ENCODE results near the gene ANKS3. TPM values are rescaled to one million over a fixed set of nuclear protein-coding genes. Genes with fewer than 3 reads are reported as not detected.

The ANKS3 gene
- total RNA-seq, 1 experiment from 2014 or later, result 26.6 TPM

- Histone ChIP-seq H3K4me1 (ENCODE audit: control insufficient read depth, insufficient read depth, low read length) (peaks cover 31% of the 10 kb centered on the region), H3K27ac (ENCODE audit: low read length) (no peak overlapping the region; the same call in 1 of the 2 replicates), H3K4me3 (ENCODE audit: low read depth in 2 of 2, low read length in 2 of 2) (no peak overlapping the region), H3K9me3 (ENCODE audit: control insufficient read depth, insufficient read depth, low read depth, low read length) (no peaks in the 10 kb centered on the region), H3K36me3 (ENCODE audit: control insufficient read depth, insufficient read depth, low read length) (no peaks in the 10 kb centered on the region; the same call in none of the 2 replicates), H3K27me3 (ENCODE audit: control insufficient read depth, insufficient read depth, low read length) (no peaks in the 10 kb centered on the region)
- CTCF ChIA-PET, result no interaction called here
- TF ChIP-seq SIN3A (IDR thresholded peaks at IDR 0.05; ENCODE audit: borderline replicate concordance, insufficient read depth, low read depth, low read length) (no peak), TCF7L2 (IDR thresholded peaks at IDR 0.05; ENCODE audit: low read depth, low read length) (no peak)
- POLR2A ChIA-PET, result no interaction called here
- no TSS peak for BruUV-seq (replicated peaks)
- intact Hi-C loops (cut with micrococcal nuclease; ENCODE audit: unreplicated experiment), result no loop called here
- DNase-seq (ENCODE audit: low read depth, low spot score), result no peak
- ATAC-seq, result no peak
- in situ Hi-C loops (cut with HindIII; ENCODE audit: low pct_unique_long_range_greater_than_20kb, low sequenced_read_pairs), result no loop called here
Measured at GRCh38 chr16:4697848-4698291, 36.2 kb downstream of the ANKS3 start.

GRCh38 chr16:4696905-4697847, 36.9 kb downstream of the ANKS3 start:
- Histone ChIP-seq H3K4me3 (ENCODE audit: low read depth in 2 of 2, low read length in 2 of 2) (no peak overlapping the region), H3K36me3 (ENCODE audit: control insufficient read depth, insufficient read depth, low read length) (no peaks in the 10 kb centered on the region; the same call in none of the 2 replicates), H3K4me1 (ENCODE audit: control insufficient read depth, insufficient read depth, low read length) (peaks cover 38% of the 10 kb centered on the region), H3K27me3 (ENCODE audit: control insufficient read depth, insufficient read depth, low read length) (no peaks in the 10 kb centered on the region), H3K9me3 (ENCODE audit: control insufficient read depth, insufficient read depth, low read depth, low read length) (no peaks in the 10 kb centered on the region), H3K27ac (ENCODE audit: low read length) (no peak overlapping the region; the same call in 1 of the 2 replicates)
- CTCF ChIA-PET, result no interaction called here
- no TSS peak for BruUV-seq (replicated peaks)
- TF ChIP-seq CTCF (IDR thresholded peaks at IDR 0.05), result no peak
- TF ChIP-seq TCF7L2 (IDR thresholded peaks at IDR 0.05; ENCODE audit: low read depth, low read length), result no peak
- TF ChIP-seq REST (IDR thresholded peaks at IDR 0.05; ENCODE audit: insufficient read depth in 1 of 2, low read depth in 2 of 2, low read length in 1 of 2), result no peak
- TF ChIP-seq SIN3A (IDR thresholded peaks at IDR 0.05; ENCODE audit: borderline replicate concordance, insufficient read depth, low read depth, low read length), result no peak
- no peak for TF ChIP-seq POLR2AphosphoS5 (IDR thresholded peaks at IDR 0.05; ENCODE audit: low read depth, low read length)
- POLR2A ChIA-PET, result interaction anchor here (0.7 kb wide), 1 partner anchor 51 kb away, joined by 4 read pairs; no protein-coding TSS in a partner anchor
- no peak for DNase-seq (ENCODE audit: low read depth, low spot score)
- intact Hi-C loops (cut with micrococcal nuclease; ENCODE audit: unreplicated experiment), result no loop called here
- no peak for ATAC-seq
- in situ Hi-C loops (cut with HindIII; ENCODE audit: low pct_unique_long_range_greater_than_20kb, low sequenced_read_pairs), result no loop called here

All from Panc1 (cell line).